Nephron progenitor cell (in vitro differentiated cells): ENCODE data around the gene TRAM2.
A peak's percentile ranks its signal among the peaks of the same experiment; 100 is the strongest.

Experiments
- DNase-seq: peaks from one replicate; pipeline ENCODE4 v3.0.0; 2021
- H3K27ac Mint-ChIP-seq: 2 replicates; pipeline ENCODE4 v1.8.0; 2021; ENCODE audit warnings: mild to moderate bottlenecking, moderate library complexity, mixed read lengths
- H3K27me3 Mint-ChIP-seq: 2 replicates; pipeline ENCODE4 v1.8.0; 2021; ENCODE audit warnings: mild to moderate bottlenecking, low read depth, mixed read lengths; ENCODE audit not compliant: poor library complexity
- H3K36me3 Mint-ChIP-seq: 2 replicates; pipeline ENCODE4 v1.8.0; 2021; ENCODE audit warnings: low read depth, mixed read lengths
- H3K4me1 Mint-ChIP-seq: 2 replicates; pipeline ENCODE4 v1.8.0; 2021; ENCODE audit warnings: mixed read lengths
- H3K4me3 Mint-ChIP-seq: 2 replicates; pipeline ENCODE4 v1.8.0; 2021; ENCODE audit warnings: mild to moderate bottlenecking, moderate library complexity, mixed read lengths
- H3K9me3 Mint-ChIP-seq: 2 replicates; pipeline ENCODE4 v1.8.0; 2021; ENCODE audit warnings: mild to moderate bottlenecking, moderate library complexity, mixed read lengths
- CTCF ChIP-seq: fragments of 200-600 bp; sonication (generic); IDR thresholded peaks from 2 replicates; pipeline ENCODE4 v1.5.0; 2021; ENCODE audit warnings: antibody characterized with exemption

The TRAM2 gene

DNA sequence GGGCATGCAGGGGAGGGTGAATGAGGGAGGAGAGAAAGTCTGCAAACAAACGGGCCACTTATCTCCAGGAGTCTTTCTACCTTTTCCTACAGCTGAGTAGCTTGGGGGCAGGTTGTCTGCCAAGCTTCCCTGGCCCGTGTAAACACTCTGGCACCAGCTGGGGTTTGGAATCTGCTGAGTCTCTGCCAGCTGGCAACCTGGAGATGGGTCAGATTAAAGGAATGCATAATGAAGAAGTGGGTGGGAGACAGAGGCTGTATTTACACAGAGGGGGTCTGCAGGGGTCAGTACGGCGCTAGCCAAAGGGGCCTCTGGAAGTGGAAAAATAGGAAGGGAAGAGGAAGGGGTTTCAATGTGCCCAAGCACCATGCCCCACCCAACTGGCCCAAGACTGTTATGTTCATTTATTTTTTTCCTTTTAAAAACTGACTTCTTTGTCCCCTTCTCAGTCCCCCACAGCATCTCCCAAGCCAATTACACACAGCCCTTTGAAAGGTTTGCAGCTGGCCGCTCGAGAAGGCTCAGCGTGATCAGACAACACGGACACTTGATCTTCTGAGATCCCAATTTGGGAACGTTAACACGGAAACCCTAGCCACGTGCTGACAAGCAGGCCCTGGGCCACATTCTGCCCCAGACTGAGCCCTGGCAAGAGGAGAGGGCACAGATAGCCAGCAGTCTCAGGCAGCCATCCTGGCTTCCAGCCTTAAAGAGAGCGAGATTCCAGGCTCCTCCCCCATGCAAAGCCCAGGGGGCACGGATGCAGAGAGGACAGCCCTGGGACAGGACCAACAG lies 25.2 kb downstream of the TRAM2 start:
- DNase-seq: peak; percentile 42
- peaks cover 69% of the 10 kb centered on the region for H3K4me1 Mint-ChIP-seq
- no peaks in the 10 kb centered on the region for H3K27me3 Mint-ChIP-seq
- H3K27ac Mint-ChIP-seq: peak overlapping the region; percentile 70
- no peak for TF ChIP-seq CTCF
- H3K9me3 Mint-ChIP-seq: no peaks in the 10 kb centered on the region
- H3K4me3 Mint-ChIP-seq: peak overlapping the region; percentile 74
- no peaks in the 10 kb centered on the region for H3K36me3 Mint-ChIP-seq

DNA sequence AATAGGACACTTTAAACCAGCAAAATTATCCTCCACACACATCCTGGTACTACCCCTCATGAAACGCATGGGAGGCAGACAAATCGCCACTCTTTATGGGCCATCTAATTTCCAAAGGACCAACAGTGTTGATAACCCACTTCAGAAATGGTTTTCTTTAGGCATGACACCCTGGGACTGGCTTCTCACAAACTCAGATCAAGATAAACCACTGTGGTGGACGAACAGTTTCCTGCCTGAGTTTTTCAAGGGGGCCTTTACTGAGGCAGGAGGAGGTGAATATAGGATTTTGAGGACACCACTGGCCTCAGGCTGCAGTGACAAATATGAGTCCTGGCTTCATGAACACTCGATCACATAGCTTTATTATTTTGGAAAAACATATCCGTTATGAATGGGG lies 26.0 kb downstream of the TRAM2 start:
- no peaks in the 10 kb centered on the region for H3K9me3 Mint-ChIP-seq
- DNase-seq: no peak
- no peak overlapping the region for H3K4me3 Mint-ChIP-seq
- H3K4me1 Mint-ChIP-seq: peaks cover 74% of the 10 kb centered on the region
- H3K27ac Mint-ChIP-seq: no peak overlapping the region
- TF ChIP-seq CTCF: no peak
- H3K36me3 Mint-ChIP-seq: no peaks in the 10 kb centered on the region
- no peaks in the 10 kb centered on the region for H3K27me3 Mint-ChIP-seq

DNA sequence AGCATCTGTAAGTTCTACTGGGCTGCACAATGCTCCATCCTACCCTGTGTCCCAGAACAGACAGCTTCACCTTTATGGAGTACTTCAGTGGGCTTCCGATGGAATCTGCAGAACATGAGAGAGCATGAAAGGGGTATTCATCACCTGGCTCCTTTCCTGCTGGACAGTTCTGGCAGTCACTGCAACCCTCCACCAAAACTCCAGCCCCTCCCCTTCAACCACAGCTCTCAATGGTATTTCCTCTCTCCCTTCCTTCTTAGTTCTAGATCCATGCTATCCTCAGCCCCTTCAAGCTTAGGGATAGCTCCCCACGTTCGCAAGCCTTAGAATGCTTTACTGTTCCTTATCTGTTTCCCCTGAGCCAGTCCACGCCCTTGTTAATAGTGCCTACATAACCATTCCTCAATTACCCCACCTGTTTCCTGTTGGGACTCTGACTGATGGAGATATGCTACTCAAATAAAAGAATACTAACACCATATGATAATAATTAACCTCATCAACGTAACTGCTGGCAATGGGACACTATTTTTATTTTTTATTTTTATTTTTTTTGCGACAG lies 26.8 kb downstream of the TRAM2 start:
- TF ChIP-seq CTCF: no peak
- no peak overlapping the region for H3K27ac Mint-ChIP-seq
- peaks cover 7% of the 10 kb centered on the region for H3K27me3 Mint-ChIP-seq
- H3K4me3 Mint-ChIP-seq: no peak overlapping the region
- H3K4me1 Mint-ChIP-seq: peaks cover 79% of the 10 kb centered on the region
- no peaks in the 10 kb centered on the region for H3K36me3 Mint-ChIP-seq
- H3K9me3 Mint-ChIP-seq: no peaks in the 10 kb centered on the region
- DNase-seq: no peak

DNA sequence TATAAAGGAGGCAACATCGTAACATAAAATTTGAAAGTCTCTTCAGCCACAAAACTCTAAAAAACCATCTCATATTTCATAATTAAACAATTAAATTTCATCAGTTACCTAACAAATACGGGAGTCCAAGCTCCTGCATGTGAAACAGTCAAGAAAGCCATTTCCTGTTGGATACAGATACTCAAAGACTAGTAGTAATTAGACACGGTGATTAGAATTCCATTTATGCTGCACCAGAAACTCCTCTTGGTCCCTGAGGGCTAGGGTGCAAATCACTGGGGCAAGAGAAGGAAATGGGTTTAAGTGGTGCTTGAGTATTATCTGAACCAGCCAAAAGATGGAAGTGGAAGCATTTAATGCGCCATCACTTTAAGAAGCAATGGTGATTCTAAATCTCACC lies 27.4 kb downstream of the TRAM2 start:
- H3K9me3 Mint-ChIP-seq: no peaks in the 10 kb centered on the region
- H3K36me3 Mint-ChIP-seq: no peaks in the 10 kb centered on the region
- no peak for DNase-seq
- TF ChIP-seq CTCF: no peak
- no peak overlapping the region for H3K27ac Mint-ChIP-seq
- peaks cover 86% of the 10 kb centered on the region for H3K4me1 Mint-ChIP-seq
- H3K4me3 Mint-ChIP-seq: no peak overlapping the region
- peaks cover 7% of the 10 kb centered on the region for H3K27me3 Mint-ChIP-seq

DNA sequence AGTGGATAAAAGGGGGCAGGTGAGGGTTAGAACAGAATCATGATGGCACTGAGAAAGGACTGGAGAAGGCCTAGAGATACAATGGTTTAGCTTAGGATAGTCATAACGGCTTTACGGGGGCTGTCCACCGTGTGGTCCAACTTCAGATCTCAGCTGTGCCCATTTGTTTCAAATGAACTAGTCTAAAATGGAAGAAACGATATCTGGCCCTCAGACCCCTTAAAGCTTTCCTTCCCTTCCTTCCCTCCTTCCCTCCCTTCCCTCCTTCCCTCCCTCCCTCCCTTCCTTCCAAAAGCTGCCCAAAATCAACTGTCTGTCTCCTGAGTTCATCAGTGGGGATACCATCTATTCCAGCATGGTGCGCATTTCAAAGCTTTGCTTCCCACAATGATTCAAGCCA lies 27.9 kb downstream of the TRAM2 start:
- Mint-ChIP-seq H3K4me1 (peaks cover 90% of the 10 kb centered on the region), H3K27me3 (peaks cover 7% of the 10 kb centered on the region), H3K36me3 (no peaks in the 10 kb centered on the region), H3K27ac (no peak overlapping the region), H3K4me3 (no peak overlapping the region), H3K9me3 (no peaks in the 10 kb centered on the region)
- no peak for DNase-seq
- TF ChIP-seq CTCF: no peak

GRCh38 chr6:52548353-52548713 lies 28.5 kb downstream of the TRAM2 start:
- DNase-seq: no peak
- Mint-ChIP-seq H3K9me3 (no peaks in the 10 kb centered on the region), H3K27me3 (peaks cover 7% of the 10 kb centered on the region), H3K4me3 (no peak overlapping the region), H3K27ac (no peak overlapping the region), H3K4me1 (peaks cover 91% of the 10 kb centered on the region), H3K36me3 (no peaks in the 10 kb centered on the region)
- TF ChIP-seq CTCF: no peak
